MCF 10A (cell line): ENCODE measurements around the gene MYO1G. TPM values are rescaled to one million over a fixed set of nuclear protein-coding genes. Genes with fewer than 3 reads are reported as not detected.

ENCODE experiments used
- BruUV-seq: library from RNA; stranded (reverse); fragments of 400-500 nt; replicated peaks from 2 replicates; lab custom pipeline; 2021; lab: Mats Ljungman, UMichigan
- CTCF ChIA-PET: fragments of 300-600 bp; sonication (Branson Sonifier 250); formaldehyde crosslinking; extraction: SDS; loops from one replicate; lab custom pipeline; 2021; ENCODE audit warnings: antibody characterized with exemption, inconsistent platforms; lab: Yijun Ruan, JAX
- POLR2A ChIA-PET: fragments of 300-600, 350-650 bp; sonication (Branson Sonifier 250); formaldehyde crosslinking; extraction: SDS; loops from one replicate; lab custom pipeline; 2020; ENCODE audit warnings: antibody characterized with exemption, inconsistent platforms; lab: Yijun Ruan, JAX
- DNase-seq: peaks from one replicate; pipeline ENCODE4 v3.0.0-alpha.2; 2018; ENCODE audit not compliant: unreplicated experiment
- H3K27ac Mint-ChIP-seq: one replicate; pipeline ENCODE4 v1.8.0; 2022; ENCODE audit warnings: mild to moderate bottlenecking, low read depth, mixed read lengths; ENCODE audit not compliant: unreplicated experiment
- H3K27me3 Mint-ChIP-seq: one replicate; pipeline ENCODE4 v1.8.0; 2022; ENCODE audit warnings: mixed read lengths; ENCODE audit not compliant: insufficient read depth, unreplicated experiment
- H3K36me3 Mint-ChIP-seq: one replicate; pipeline ENCODE4 v1.8.0; 2022; ENCODE audit warnings: mild to moderate bottlenecking, moderate library complexity, mixed read lengths; ENCODE audit not compliant: insufficient read depth, unreplicated experiment
- H3K4me1 Mint-ChIP-seq: one replicate; pipeline ENCODE4 v1.8.0; 2022; ENCODE audit warnings: mixed read lengths; ENCODE audit not compliant: insufficient read depth, unreplicated experiment
- H3K4me3 Mint-ChIP-seq: one replicate; pipeline ENCODE4 v1.8.0; 2022; ENCODE audit warnings: mild to moderate bottlenecking, moderate library complexity, mixed read lengths; ENCODE audit not compliant: unreplicated experiment
- H3K9me3 Mint-ChIP-seq: one replicate; pipeline ENCODE4 v1.8.0; 2022; ENCODE audit warnings: mixed read lengths; ENCODE audit not compliant: unreplicated experiment
- intact Hi-C: fragments of 100-400 bp; cut with micrococcal nuclease; formaldehyde crosslinking; loops from 2 replicates; pipeline ENCODE4 v1.14.1; 2022
- total RNA-seq: library from RNA; stranded (reverse); gene quantifications from 2 replicates; pipeline ENCODE4 v1.2.3, GENCODE V29; 2022
- TF ChIP-seq, protein P1 (sequence below): fragments of 200-600 bp; IDR thresholded peaks from one replicate; pipeline ENCODE4 v1.8.0; 2022; ENCODE audit warnings: antibody characterized with exemption, mild to moderate bottlenecking; ENCODE audit not compliant: unreplicated experiment

The MYO1G gene
- total RNA-seq, 1 experiment from 2014 or later: 0.14 TPM

DNA sequence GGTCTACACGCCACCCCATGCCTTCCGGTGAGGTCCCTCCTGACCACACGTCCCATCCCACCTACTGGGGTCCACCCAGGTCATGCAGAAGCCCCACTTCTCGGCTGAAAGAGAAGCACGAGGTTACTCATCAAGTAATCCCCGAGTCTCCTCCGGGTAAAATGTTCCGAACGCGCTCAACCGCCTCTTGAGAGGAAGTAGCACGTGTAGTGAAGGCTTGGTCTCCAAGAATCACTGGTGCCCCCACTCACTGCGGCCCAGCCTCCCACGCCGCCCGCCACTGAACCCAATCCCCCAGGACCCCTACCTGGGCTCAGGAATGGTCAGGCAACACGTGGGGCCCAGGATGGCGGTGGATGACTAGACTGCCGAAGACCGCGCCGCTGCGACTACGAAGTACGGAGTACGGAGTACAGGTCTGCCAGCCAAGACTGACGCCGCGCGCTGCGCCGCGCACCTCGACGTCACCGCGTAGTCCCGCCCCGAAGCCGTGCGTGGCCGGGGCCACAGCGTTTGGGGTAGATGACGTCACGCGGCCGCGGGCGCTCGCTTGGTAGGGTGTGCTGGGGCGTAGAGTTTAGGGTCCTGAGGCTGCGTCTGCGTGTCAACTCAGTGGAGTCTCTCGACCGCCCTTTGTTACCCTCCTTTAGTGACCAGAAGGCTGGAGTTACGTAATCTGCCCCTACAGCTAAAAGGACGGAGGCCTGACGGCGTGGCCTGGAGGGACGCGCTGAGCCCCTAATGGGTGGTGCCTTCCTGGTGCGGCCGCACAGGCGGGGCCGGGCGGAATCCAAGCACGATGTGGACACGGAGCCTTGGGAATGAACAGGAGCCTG, 7.6 kb upstream of the MYO1G start:
- CTCF ChIA-PET: interaction anchor here (0.6 to 2.1 kb wide), 8 partner anchors 10 to 131 kb away, joined by 3 to 5 read pairs (median 4); no protein-coding TSS in a partner anchor
- Mint-ChIP-seq H3K4me3 (peak overlapping the region; percentile 82), H3K9me3 (no peaks in the 10 kb centered on the region), H3K36me3 (peaks cover 55% of the 10 kb centered on the region), H3K4me1 (peaks cover 38% of the 10 kb centered on the region), H3K27ac (peak overlapping the region; percentile 98), H3K27me3 (no peaks in the 10 kb centered on the region)
- BruUV-seq: no TSS peak
- TF ChIP-seq, protein P1, sequence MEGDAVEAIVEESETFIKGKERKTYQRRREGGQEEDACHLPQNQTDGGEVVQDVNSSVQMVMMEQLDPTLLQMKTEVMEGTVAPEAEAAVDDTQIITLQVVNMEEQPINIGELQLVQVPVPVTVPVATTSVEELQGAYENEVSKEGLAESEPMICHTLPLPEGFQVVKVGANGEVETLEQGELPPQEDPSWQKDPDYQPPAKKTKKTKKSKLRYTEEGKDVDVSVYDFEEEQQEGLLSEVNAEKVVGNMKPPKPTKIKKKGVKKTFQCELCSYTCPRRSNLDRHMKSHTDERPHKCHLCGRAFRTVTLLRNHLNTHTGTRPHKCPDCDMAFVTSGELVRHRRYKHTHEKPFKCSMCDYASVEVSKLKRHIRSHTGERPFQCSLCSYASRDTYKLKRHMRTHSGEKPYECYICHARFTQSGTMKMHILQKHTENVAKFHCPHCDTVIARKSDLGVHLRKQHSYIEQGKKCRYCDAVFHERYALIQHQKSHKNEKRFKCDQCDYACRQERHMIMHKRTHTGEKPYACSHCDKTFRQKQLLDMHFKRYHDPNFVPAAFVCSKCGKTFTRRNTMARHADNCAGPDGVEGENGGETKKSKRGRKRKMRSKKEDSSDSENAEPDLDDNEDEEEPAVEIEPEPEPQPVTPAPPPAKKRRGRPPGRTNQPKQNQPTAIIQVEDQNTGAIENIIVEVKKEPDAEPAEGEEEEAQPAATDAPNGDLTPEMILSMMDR: no peak
- intact Hi-C loops: loop anchor here (10.0 kb wide), 1 partner anchor 102 kb away; the partner anchor contains the start of gene PURB
- DNase-seq: peak; percentile 92
- POLR2A ChIA-PET: interaction anchor here (0.6 to 10.6 kb wide), 21 partner anchors 13 to 380 kb away, joined by 3 to 190 read pairs (median 4); partner anchors contain the start of genes CCM2, H2AZ2, OGDH and PURB

DNA sequence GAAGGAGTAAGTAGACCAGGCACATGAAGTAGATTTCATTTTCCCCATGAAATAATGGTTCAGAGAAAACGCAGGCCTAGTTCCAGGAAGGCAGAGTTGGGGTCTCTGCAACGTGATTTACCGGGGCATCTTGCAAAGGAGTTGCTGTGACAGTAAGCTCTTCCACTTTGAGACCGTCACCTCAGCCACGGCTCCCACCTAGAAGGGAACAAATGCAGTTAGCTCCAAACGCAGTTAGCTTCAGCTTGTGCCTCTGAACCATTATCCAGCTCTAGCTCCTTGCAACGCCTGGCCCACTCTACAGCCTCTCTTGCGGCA, 7.0 kb upstream of the MYO1G start:
- Mint-ChIP-seq H3K4me3 (peak overlapping the region; percentile 82), H3K27ac (peak overlapping the region; percentile 98), H3K36me3 (peaks cover 61% of the 10 kb centered on the region), H3K4me1 (peaks cover 43% of the 10 kb centered on the region), H3K27me3 (no peaks in the 10 kb centered on the region), H3K9me3 (no peaks in the 10 kb centered on the region)
- POLR2A ChIA-PET: interaction anchor here (0.6 to 10.6 kb wide), 16 partner anchors 12 to 379 kb away, joined by 3 to 190 read pairs (median 4); partner anchors contain the start of genes CCM2, OGDH and PURB
- TF ChIP-seq, protein P1: no peak
- CTCF ChIA-PET: interaction anchor here (0.6 to 1.4 kb wide), 5 partner anchors 11 to 120 kb away, joined by 3 to 5 read pairs (median 4); no protein-coding TSS in a partner anchor
- BruUV-seq: no TSS peak
- DNase-seq: no peak
- intact Hi-C loops: loop anchor here (10.0 kb wide), 1 partner anchor 101 kb away; the partner anchor contains the start of gene PURB

DNA sequence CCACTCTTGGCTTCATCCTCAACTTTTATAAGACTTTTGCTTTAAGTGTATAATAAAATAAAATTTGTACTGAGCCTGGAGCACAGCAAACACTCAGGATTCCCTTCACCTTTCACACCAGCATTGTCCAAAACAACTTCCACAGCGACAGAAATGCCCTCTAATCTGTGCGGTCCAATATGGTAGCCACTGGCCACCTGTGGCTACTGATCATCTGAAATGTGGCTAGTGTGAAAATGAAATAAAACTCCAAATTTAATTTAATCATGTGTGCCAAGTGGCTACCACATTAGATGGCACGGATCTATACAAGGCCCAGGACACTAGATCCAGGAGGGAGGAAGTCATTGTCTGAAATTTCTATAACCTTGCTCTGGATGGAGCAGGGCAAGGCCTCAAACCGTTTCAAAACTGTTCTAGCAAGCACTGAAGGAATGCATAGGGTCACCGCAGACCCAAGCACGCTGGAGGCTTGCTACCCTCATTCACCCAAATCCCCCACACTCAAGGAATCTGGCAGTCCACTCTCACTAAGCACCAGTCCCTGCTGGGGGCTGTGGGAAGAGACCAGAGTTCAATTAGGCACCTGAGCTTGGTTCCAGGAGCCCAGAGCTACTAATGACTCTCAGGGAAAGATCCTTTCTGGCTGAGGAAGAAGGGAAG, 6.3 kb upstream of the MYO1G start:
- Mint-ChIP-seq H3K4me3 (peak overlapping the region; percentile 82), H3K4me1 (peaks cover 40% of the 10 kb centered on the region), H3K27ac (peak overlapping the region; percentile 98), H3K27me3 (no peaks in the 10 kb centered on the region), H3K9me3 (no peaks in the 10 kb centered on the region), H3K36me3 (peaks cover 67% of the 10 kb centered on the region)
- intact Hi-C loops: loop anchor here (10.0 kb wide), 1 partner anchor 100 kb away; the partner anchor contains the start of gene PURB
- POLR2A ChIA-PET: interaction anchor here (0.6 to 10.6 kb wide), 15 partner anchors 11 to 379 kb away, joined by 3 to 190 read pairs (median 4); partner anchors contain the start of genes CCM2, OGDH and PURB
- TF ChIP-seq, protein P1: no peak
- CTCF ChIA-PET: interaction anchor here (0.6 to 1.4 kb wide), 9 partner anchors 9 to 714 kb away, joined by 3 to 5 read pairs (median 3); no protein-coding TSS in a partner anchor
- DNase-seq: no peak
- no TSS peak for BruUV-seq
